Coronary artery (tissue), 2 donors: ENCODE measurements around the gene NKX6-1.
A peak's percentile ranks its signal among the peaks of the same experiment; 100 is the strongest.

ENCODE experiments used
- DNase-seq: peaks from one replicate; pipeline ENCODE4 v3.0.0-alpha.2; 2017; ENCODE audit warnings: low spot score
- H3K27ac ChIP-seq, 2 donors: fragments of 200-600 bp; sonication (generic); one replicate each; pipeline ENCODE4 v1.5.1; 2016 to 2019
- H3K4me3 ChIP-seq: fragments of 200-600 bp; sonication (generic); 2 replicates; pipeline ENCODE4 v1.5.1; 2016; ENCODE audit warnings: mild to moderate bottlenecking, moderate library complexity
- CTCF ChIP-seq: fragments of 200-600 bp; sonication (generic); IDR thresholded peaks from one replicate; pipeline ENCODE4 v1.5.1; 2019; ENCODE audit warnings: antibody characterized with exemption

The NKX6-1 gene

GRCh38 chr4:84495118-84495793, 3.8 kb downstream of the NKX6-1 start:
- TF ChIP-seq CTCF = no peak
- Histone ChIP-seq H3K4me3 (no peak overlapping the region), H3K27ac (no peak overlapping the region)
- DNase-seq = no peak

- Histone ChIP-seq H3K4me3 (no peak overlapping the region), H3K27ac (no peak overlapping the region)
- TF ChIP-seq CTCF = no peak
- no peak for DNase-seq
Observed at GRCh38 chr4:84494531-84494930, 4.6 kb downstream of the NKX6-1 start.

GRCh38 chr4:84494076-84494475, 5.0 kb downstream of the NKX6-1 start:
- DNase-seq = no peak
- H3K27ac ChIP-seq = no peak overlapping the region

GRCh38 chr4:84493092-84493850, 5.8 kb downstream of the NKX6-1 start:
- DNase-seq = no peak
- no peak for TF ChIP-seq CTCF
- Histone ChIP-seq H3K27ac (no peak overlapping the region), H3K4me3 (peak overlapping the region; percentile 30)

More at GRCh38 chr4:84494076-84494475, 5.0 kb downstream of the NKX6-1 start:
- no peak overlapping the region for H3K4me3 ChIP-seq
- no peak for TF ChIP-seq CTCF

- Histone ChIP-seq H3K27ac (no peak overlapping the region), H3K4me3 (peak overlapping the region; percentile 30)
- no peak for TF ChIP-seq CTCF
- no peak for DNase-seq
Observed at GRCh38 chr4:84492737-84493091, 6.4 kb downstream of the NKX6-1 start.

GRCh38 chr4:84492290-84492689, 6.8 kb downstream of the NKX6-1 start:
- Histone ChIP-seq H3K4me3 (no peak overlapping the region), H3K27ac (no peak overlapping the region)
- DNase-seq = no peak
- no peak for TF ChIP-seq CTCF

- DNase-seq = no peak
- no peak overlapping the region for H3K4me3 ChIP-seq
- no peak overlapping the region for H3K27ac ChIP-seq
- TF ChIP-seq CTCF = no peak
Observed at GRCh38 chr4:84491481-84491880, 7.6 kb downstream of the NKX6-1 start.
